WTC11 (cell line): ENCODE measurements around the gene NSFL1C. TPM values are rescaled to one million over a fixed set of nuclear protein-coding genes. Genes with fewer than 3 reads are reported as not detected.

ENCODE experiments used
- ATAC-seq: fragments of 200-7000 bp; cut with Tn5 transposase; 2 replicates; pipeline ENCODE4 v1.10.0; 2021; ENCODE audit warnings: mild to moderate bottlenecking, moderate library complexity
- CTCF ChIA-PET: fragments of 300-600 bp; sonication (Branson Sonifier 250); formaldehyde crosslinking; loops from one replicate; lab custom pipeline; 2021; ENCODE audit warnings: antibody characterized with exemption; lab: Charles Lee
- POLR2A ChIA-PET: fragments of 350-600 bp; sonication (Branson Sonifier 250); formaldehyde crosslinking; loops from one replicate; lab custom pipeline; 2021; ENCODE audit warnings: antibody characterized with exemption; lab: Charles Lee
- DNase-seq: peaks from one replicate; pipeline ENCODE4 v3.0.0; 2021; ENCODE audit warnings: low spot score
- H3K27ac Mint-ChIP-seq: 2 replicates; pipeline ENCODE4 v1.8.0; 2021; ENCODE audit warnings: mixed read lengths
- H3K27me3 Mint-ChIP-seq: 2 replicates; pipeline ENCODE4 v1.8.0; 2021; ENCODE audit warnings: low read depth, mild to moderate bottlenecking, moderate library complexity, mixed read lengths
- H3K36me3 Mint-ChIP-seq: 2 replicates; pipeline ENCODE4 v1.8.0; 2021; ENCODE audit warnings: mixed read lengths
- H3K4me1 Mint-ChIP-seq: 2 replicates; pipeline ENCODE4 v1.8.0; 2022; ENCODE audit warnings: mixed read lengths
- H3K4me3 Mint-ChIP-seq: 2 replicates; pipeline ENCODE4 v1.8.0; 2021; ENCODE audit warnings: mild to moderate bottlenecking, moderate library complexity, mixed read lengths
- H3K9me3 Mint-ChIP-seq: 2 replicates; pipeline ENCODE4 v1.8.0; 2021; ENCODE audit warnings: mixed read lengths
- E2F1 ChIP-seq: sonication (generic); formaldehyde crosslinking; IDR thresholded peaks from 2 replicates; pipeline ENCODE4 v1.8.0; 2022; ENCODE audit warnings: mild to moderate bottlenecking, missing genetic modification reagents
- EMX1 ChIP-seq: fragments of 250-450 bp; sonication (Bioruptor Pico); IDR thresholded peaks from 2 replicates; pipeline ENCODE4 v1.8.0; 2021; ENCODE audit warnings: mild to moderate bottlenecking
- ETV6 ChIP-seq: sonication (generic); formaldehyde crosslinking; IDR thresholded peaks from 2 replicates; pipeline ENCODE4 v1.8.1; 2022; ENCODE audit warnings: mild to moderate bottlenecking, missing genetic modification reagents
- FOXJ3 ChIP-seq: sonication (generic); formaldehyde crosslinking; IDR thresholded peaks from 2 replicates; pipeline ENCODE4 v1.9.0; 2021; ENCODE audit warnings: missing genetic modification reagents, mild to moderate bottlenecking, borderline replicate concordance
- FOXK1 ChIP-seq: sonication (generic); formaldehyde crosslinking; IDR thresholded peaks from 2 replicates; pipeline ENCODE4 v1.8.0; 2022; ENCODE audit warnings: mild to moderate bottlenecking, moderate library complexity, missing genetic modification reagents
- GTF2I ChIP-seq: fragments of 250-450 bp; sonication (Bioruptor Pico); conservative IDR thresholded peaks from 2 replicates; pipeline ENCODE4 v1.4.0; 2021; ENCODE audit warnings: mild to moderate bottlenecking
- HMGA2 ChIP-seq: fragments of 250-450 bp; sonication (Bioruptor Pico); IDR thresholded peaks from 2 replicates; pipeline ENCODE4 v1.4.0; 2021; ENCODE audit warnings: mild to moderate bottlenecking, moderate library complexity
- HMGXB4 ChIP-seq: sonication (generic); formaldehyde crosslinking; IDR thresholded peaks from 2 replicates; pipeline ENCODE4 v1.8.1; 2023; ENCODE audit warnings: mild to moderate bottlenecking, moderate library complexity, missing genetic modification reagents
- KAT7 ChIP-seq: sonication (generic); formaldehyde crosslinking; IDR thresholded peaks from 2 replicates; pipeline ENCODE4 v1.8.1; 2023; ENCODE audit warnings: missing genetic modification reagents, mild to moderate bottlenecking, borderline replicate concordance
- MAX ChIP-seq: sonication (generic); formaldehyde crosslinking; IDR thresholded peaks from 2 replicates; pipeline ENCODE4 v1.8.0; 2022; ENCODE audit warnings: mild to moderate bottlenecking, missing genetic modification reagents
- NFATC4 ChIP-seq: fragments of 250-450 bp; sonication (Bioruptor Pico); IDR thresholded peaks from 2 replicates; pipeline ENCODE4 v1.9.0; 2021; ENCODE audit warnings: mild to moderate bottlenecking
- NR2C2 ChIP-seq: sonication (generic); formaldehyde crosslinking; IDR thresholded peaks from 2 replicates; pipeline ENCODE4 v1.8.0; 2022; ENCODE audit warnings: mild to moderate bottlenecking, missing genetic modification reagents
- NR3C1 ChIP-seq: sonication (generic); formaldehyde crosslinking; conservative IDR thresholded peaks from 2 replicates; pipeline ENCODE4 v1.8.1; 2023; ENCODE audit warnings: low read depth, mild to moderate bottlenecking, missing genetic modification reagents
- PRDM15 ChIP-seq: sonication (generic); formaldehyde crosslinking; IDR thresholded peaks from 2 replicates; pipeline ENCODE4 v1.8.0; 2022; ENCODE audit warnings: missing genetic modification reagents
- SMAD3 ChIP-seq: sonication (generic); formaldehyde crosslinking; IDR thresholded peaks from 2 replicates; pipeline ENCODE4 v1.8.0; 2022; ENCODE audit warnings: missing genetic modification reagents, mild to moderate bottlenecking, borderline replicate concordance
- SMAD4 ChIP-seq: sonication (generic); formaldehyde crosslinking; IDR thresholded peaks from 2 replicates; pipeline ENCODE4 v1.8.0; 2022; ENCODE audit warnings: mild to moderate bottlenecking, missing genetic modification reagents
- ZNF396 ChIP-seq: fragments of 250-450 bp; sonication (Bioruptor Pico); IDR thresholded peaks from 2 replicates; pipeline ENCODE4 v1.8.0; 2021; ENCODE audit warnings: mild to moderate bottlenecking, moderate library complexity, borderline replicate concordance
- ZNF416 ChIP-seq: fragments of 250-450 bp; sonication (Bioruptor Pico); IDR thresholded peaks from 2 replicates; pipeline ENCODE4 v1.9.0; 2021; ENCODE audit warnings: mild to moderate bottlenecking, inconsistent platforms
- ZSCAN18 ChIP-seq: fragments of 250-450 bp; sonication (Bioruptor Pico); IDR thresholded peaks from 2 replicates; pipeline ENCODE4 v2.1.2; 2022; ENCODE audit warnings: mild to moderate bottlenecking, moderate library complexity
- total RNA-seq: library from RNA; stranded (reverse); gene quantifications from 3 replicates; pipeline ENCODE4 v1.2.3, GENCODE V29; 2021
- TF ChIP-seq, protein P1 (sequence below): fragments of 250-450 bp; sonication (Bioruptor Pico); IDR thresholded peaks from 2 replicates; pipeline ENCODE4 v1.9.0; 2021; ENCODE audit warnings: moderate library complexity, mild to moderate bottlenecking, inconsistent platforms, borderline replicate concordance
- TF ChIP-seq, protein P2 (sequence below): sonication (generic); formaldehyde crosslinking; IDR thresholded peaks from 2 replicates; pipeline ENCODE4 v1.8.1; 2023; ENCODE audit warnings: mild to moderate bottlenecking, missing genetic modification reagents
- TF ChIP-seq, protein P3 (sequence below): fragments of 250-450 bp; sonication (Bioruptor Pico); IDR thresholded peaks from 2 replicates; pipeline ENCODE4 v1.8.0; 2021; ENCODE audit warnings: mild to moderate bottlenecking

The NSFL1C gene
- total RNA-seq, 1 experiment from 2014 or later: 85.5 TPM

GRCh38 chr20:1423625-1424106 lies 43.0 kb downstream of the NSFL1C start:
- TF ChIP-seq ZNF396 (CRISPR knock-in tag) (no peak), FOXK1 (CRISPR knock-in tag) (peak; percentile 51; the same call in 1 of the 2 replicates), FOXJ3 (CRISPR knock-in tag) (no peak), NR3C1 (CRISPR knock-in tag) (no peak), EMX1 (CRISPR knock-in tag) (no peak)
- ChIA-PET CTCF (interaction anchor here (0.5 to 2.3 kb wide), 18 partner anchors 9 to 354 kb away, joined by 3 to 38 read pairs (median 4); no protein-coding TSS in a partner anchor), POLR2A (interaction anchor here (0.8 to 1.2 kb wide), 3 partner anchors 32 to 43 kb away, joined by 3 to 8 read pairs (median 4); partner anchors contain the start of gene NSFL1C)
- peaks cover 22% of the 10 kb centered on the region for H3K36me3 Mint-ChIP-seq
- H3K4me3 Mint-ChIP-seq: no peak overlapping the region
- peaks cover 35% of the 10 kb centered on the region for H3K4me1 Mint-ChIP-seq
- H3K27ac Mint-ChIP-seq: no peak overlapping the region
- ATAC-seq (peak; percentile 85), DNase-seq (peak; percentile 81)
- peaks cover 5% of the 10 kb centered on the region; the same call in 1 of the 2 replicates for H3K27me3 Mint-ChIP-seq
- peaks cover 29% of the 10 kb centered on the region for H3K9me3 Mint-ChIP-seq

DNA sequence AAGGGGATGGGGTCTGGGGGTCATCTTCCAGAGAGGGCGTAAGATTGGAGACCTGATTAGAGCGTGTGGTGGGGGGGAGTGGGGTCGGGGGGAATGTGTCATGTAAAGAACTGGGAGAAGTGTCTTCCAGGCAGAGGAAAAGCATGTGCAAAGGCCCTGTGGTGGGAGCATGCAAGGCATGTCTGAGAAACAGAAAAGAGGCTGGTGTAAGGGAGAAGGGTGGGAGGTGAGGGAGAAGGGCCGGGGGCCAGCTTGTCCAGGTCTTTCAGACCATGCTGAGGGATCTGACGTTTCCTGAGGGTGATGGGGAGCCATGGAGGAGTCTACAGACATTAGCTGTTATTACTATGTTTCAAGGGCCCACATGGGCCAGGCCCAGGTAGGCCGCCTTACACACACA lies 43.4 kb downstream of the NSFL1C start:
- no peak overlapping the region for H3K4me3 Mint-ChIP-seq
- H3K27ac Mint-ChIP-seq: no peak overlapping the region
- POLR2A ChIA-PET: interaction anchor here (1.2 kb wide), 2 partner anchors 31 to 43 kb away, joined by 4 to 8 read pairs; partner anchors contain the start of gene NSFL1C
- TF ChIP-seq, protein P1, sequence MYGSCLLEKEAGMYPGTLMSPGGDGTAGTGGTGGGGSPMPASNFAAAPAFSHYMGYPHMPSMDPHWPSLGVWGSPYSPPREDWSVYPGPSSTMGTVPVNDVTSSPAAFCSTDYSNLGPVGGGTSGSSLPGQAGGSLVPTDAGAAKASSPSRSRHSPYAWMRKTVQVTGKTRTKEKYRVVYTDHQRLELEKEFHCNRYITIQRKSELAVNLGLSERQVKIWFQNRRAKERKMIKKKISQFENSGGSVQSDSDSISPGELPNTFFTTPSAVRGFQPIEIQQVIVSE (CRISPR knock-in tag): no peak
- TF ChIP-seq NR2C2: no peak
- TF ChIP-seq, protein P2, sequence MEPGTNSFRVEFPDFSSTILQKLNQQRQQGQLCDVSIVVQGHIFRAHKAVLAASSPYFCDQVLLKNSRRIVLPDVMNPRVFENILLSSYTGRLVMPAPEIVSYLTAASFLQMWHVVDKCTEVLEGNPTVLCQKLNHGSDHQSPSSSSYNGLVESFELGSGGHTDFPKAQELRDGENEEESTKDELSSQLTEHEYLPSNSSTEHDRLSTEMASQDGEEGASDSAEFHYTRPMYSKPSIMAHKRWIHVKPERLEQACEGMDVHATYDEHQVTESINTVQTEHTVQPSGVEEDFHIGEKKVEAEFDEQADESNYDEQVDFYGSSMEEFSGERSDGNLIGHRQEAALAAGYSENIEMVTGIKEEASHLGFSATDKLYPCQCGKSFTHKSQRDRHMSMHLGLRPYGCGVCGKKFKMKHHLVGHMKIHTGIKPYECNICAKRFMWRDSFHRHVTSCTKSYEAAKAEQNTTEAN (CRISPR knock-in tag): no peak
- TF ChIP-seq, protein P3, sequence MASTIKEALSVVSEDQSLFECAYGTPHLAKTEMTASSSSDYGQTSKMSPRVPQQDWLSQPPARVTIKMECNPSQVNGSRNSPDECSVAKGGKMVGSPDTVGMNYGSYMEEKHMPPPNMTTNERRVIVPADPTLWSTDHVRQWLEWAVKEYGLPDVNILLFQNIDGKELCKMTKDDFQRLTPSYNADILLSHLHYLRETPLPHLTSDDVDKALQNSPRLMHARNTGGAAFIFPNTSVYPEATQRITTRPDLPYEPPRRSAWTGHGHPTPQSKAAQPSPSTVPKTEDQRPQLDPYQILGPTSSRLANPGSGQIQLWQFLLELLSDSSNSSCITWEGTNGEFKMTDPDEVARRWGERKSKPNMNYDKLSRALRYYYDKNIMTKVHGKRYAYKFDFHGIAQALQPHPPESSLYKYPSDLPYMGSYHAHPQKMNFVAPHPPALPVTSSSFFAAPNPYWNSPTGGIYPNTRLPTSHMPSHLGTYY (CRISPR knock-in tag): no peak
- no peak for TF ChIP-seq NFATC4 (CRISPR knock-in tag)
- no peak for TF ChIP-seq SMAD3 (CRISPR knock-in tag)
- no peak for TF ChIP-seq MAX
- TF ChIP-seq FOXK1 (CRISPR knock-in tag): no peak
- no peak for TF ChIP-seq GTF2I (CRISPR knock-in tag)
- no peak for TF ChIP-seq HMGXB4 (CRISPR knock-in tag)
- TF ChIP-seq ZSCAN18: no peak
- no peak for TF ChIP-seq ZNF416 (CRISPR knock-in tag)
- no peak for TF ChIP-seq HMGA2 (CRISPR knock-in tag)
- no peak for TF ChIP-seq ETV6 (CRISPR knock-in tag)
- no peak for TF ChIP-seq PRDM15 (CRISPR knock-in tag)
- no peak for TF ChIP-seq KAT7
- no peak for TF ChIP-seq E2F1 (CRISPR knock-in tag)
- TF ChIP-seq SMAD4: no peak

More for the DNA sequence above, 43.4 kb downstream of the NSFL1C start:
- CTCF ChIA-PET: interaction anchor here (0.7 to 2.3 kb wide), 11 partner anchors 12 to 354 kb away, joined by 3 to 38 read pairs (median 7); no protein-coding TSS in a partner anchor
- peaks cover 33% of the 10 kb centered on the region for H3K9me3 Mint-ChIP-seq
- peaks cover 24% of the 10 kb centered on the region for H3K36me3 Mint-ChIP-seq
- peaks cover 5% of the 10 kb centered on the region; the same call in 1 of the 2 replicates for H3K27me3 Mint-ChIP-seq
- peaks cover 34% of the 10 kb centered on the region for H3K4me1 Mint-ChIP-seq
- DNase-seq: no peak
- ATAC-seq: no peak
